Measurements from ENCODE around the gene IGSF21.

Gene IGSF21

DNA sequence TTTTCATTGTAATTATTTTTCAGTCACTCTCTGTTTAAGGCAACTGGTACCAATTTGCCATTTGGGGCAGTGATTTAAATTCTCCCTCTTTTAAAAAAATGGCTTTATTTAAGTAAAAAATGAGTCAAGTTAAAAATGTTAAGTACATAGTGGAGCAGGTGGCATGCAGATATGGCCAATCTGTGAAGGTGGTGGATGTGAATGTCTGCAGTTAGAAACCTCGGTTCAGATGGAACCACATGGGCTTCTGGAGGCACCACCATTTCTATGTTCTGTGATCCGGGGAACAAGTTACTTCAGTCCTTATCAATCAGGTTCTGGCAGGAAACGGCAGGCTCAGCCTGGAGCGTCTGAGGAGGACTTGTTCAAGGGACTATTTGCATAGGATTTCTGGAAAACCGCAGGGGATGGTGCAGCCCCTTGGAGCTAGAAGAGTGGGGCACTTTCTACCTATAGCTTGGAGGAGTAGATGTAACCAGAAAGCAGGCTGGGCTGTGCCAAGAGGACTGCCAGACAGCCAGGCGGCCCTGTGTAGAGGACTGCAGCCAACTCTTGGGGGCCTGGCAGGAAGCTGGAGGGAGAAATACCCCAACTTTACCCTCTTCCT is 12.3 kb downstream of the IGSF21 start:
- TF ChIP-seq EGR1 (IDR thresholded peaks at IDR 0.05) (no peak), TCF12 (IDR thresholded peaks at IDR 0.05; ENCODE audit: low read depth) (no peak), EP300 (IDR thresholded peaks at IDR 0.05; ENCODE audit: borderline replicate concordance) (no peak), TAF1 (IDR thresholded peaks at IDR 0.05; ENCODE audit: low read depth) (no peak), REST (IDR thresholded peaks at IDR 0.05; ENCODE audit: low read depth) (no peak), YY1 (IDR thresholded peaks at IDR 0.05; ENCODE audit: low read depth) (no peak), USF1 (IDR thresholded peaks at IDR 0.05) (no peak), TEAD4 (IDR thresholded peaks at IDR 0.05) (no peak), NFIC (IDR thresholded peaks at IDR 0.05) (no peak)
- TF ChIP-seq, protein P1, sequence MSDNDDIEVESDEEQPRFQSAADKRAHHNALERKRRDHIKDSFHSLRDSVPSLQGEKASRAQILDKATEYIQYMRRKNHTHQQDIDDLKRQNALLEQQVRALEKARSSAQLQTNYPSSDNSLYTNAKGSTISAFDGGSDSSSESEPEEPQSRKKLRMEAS (IDR thresholded peaks at IDR 0.05): no peak

- no peak for TF ChIP-seq FOXM1 (IDR thresholded peaks at IDR 0.05; ENCODE audit: borderline replicate concordance, low read depth)
- TF ChIP-seq EP300 (IDR thresholded peaks at IDR 0.05; ENCODE audit: borderline replicate concordance): no peak
- TF ChIP-seq EGR1 (IDR thresholded peaks at IDR 0.05): no peak
- no peak for TF ChIP-seq RAD21 (IDR thresholded peaks at IDR 0.05; ENCODE audit: low read depth)
- no peak for TF ChIP-seq YY1 (IDR thresholded peaks at IDR 0.05; ENCODE audit: low read depth)
- TF ChIP-seq CEBPB (IDR thresholded peaks at IDR 0.05): no peak
- no peak for TF ChIP-seq REST (IDR thresholded peaks at IDR 0.05; ENCODE audit: low read depth)
- TF ChIP-seq TCF12 (IDR thresholded peaks at IDR 0.05; ENCODE audit: low read depth): no peak
- TF ChIP-seq CREB1 (IDR thresholded peaks at IDR 0.05; ENCODE audit: low read depth): no peak
- TF ChIP-seq ZBTB7A (IDR thresholded peaks at IDR 0.05; ENCODE audit: low read depth): no peak
- no peak for TF ChIP-seq TEAD4 (IDR thresholded peaks at IDR 0.05)
- TF ChIP-seq, protein P1 (IDR thresholded peaks at IDR 0.05): no peak
- TF ChIP-seq NFIC (IDR thresholded peaks at IDR 0.05): no peak
- no peak for TF ChIP-seq USF1 (IDR thresholded peaks at IDR 0.05)
- TF ChIP-seq TAF1 (IDR thresholded peaks at IDR 0.05; ENCODE audit: low read depth): no peak
Measured at GRCh38 chr1:18120638-18121037, 13.0 kb downstream of the IGSF21 start.

- no peak for TF ChIP-seq EP300 (IDR thresholded peaks at IDR 0.05; ENCODE audit: borderline replicate concordance)
- TF ChIP-seq TEAD4 (IDR thresholded peaks at IDR 0.05): no peak
Measured at GRCh38 chr1:18121072-18121820, 13.6 kb downstream of the IGSF21 start.

DNA sequence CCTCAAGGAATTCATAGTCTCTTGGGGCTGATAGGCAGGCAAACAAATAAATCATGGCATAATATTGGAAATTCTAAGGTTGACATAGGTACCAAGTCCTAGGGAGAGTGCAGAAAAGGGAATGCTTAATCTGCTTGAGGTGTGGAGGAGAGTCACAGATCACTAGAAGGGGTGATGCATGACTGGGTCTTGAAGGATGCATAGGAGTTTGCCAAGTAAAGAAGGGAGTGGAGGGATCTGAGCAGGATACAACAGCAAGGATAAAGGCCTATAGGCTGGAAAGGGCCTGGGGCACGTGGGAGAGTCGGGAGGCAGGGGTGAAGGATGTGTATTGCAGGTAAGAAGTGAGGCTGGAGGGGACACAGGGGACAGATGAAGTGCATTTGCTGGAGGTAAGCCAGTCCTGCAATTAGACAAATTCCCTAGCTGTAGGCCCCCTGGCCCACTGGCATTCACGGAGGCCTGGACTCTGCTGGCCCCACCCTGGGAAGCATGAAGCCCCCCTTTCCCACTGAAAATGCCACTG is 15.9 kb downstream of the IGSF21 start:
- no peak for TF ChIP-seq CREB1 (IDR thresholded peaks at IDR 0.05; ENCODE audit: low read depth)

DNA sequence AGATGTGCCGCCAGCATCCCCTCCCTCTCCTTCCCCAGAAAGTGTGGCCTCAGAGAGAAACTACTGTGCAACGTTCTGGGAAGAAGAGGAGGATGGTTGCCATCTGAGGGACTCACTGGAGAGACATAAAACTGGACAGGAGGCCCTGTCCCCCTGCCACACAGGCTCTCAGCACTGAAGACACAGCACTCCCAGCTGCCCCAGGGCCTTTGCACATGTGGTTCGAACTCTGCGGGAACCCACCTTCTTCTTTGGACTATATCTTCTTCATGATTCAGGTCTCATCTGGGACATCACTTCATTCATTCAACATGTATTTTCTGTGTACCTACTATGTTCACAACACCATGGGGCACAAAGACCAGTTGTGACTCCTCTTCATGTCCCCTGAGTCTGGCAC is 17.4 kb downstream of the IGSF21 start:
- TF ChIP-seq EGR1 (IDR thresholded peaks at IDR 0.05): no peak
- TF ChIP-seq YY1 (IDR thresholded peaks at IDR 0.05; ENCODE audit: low read depth): no peak
- no peak for TF ChIP-seq TEAD4 (IDR thresholded peaks at IDR 0.05)

GRCh38 chr1:18126616-18127015 is 19.0 kb downstream of the IGSF21 start:
- no peak for TF ChIP-seq CEBPB (IDR thresholded peaks at IDR 0.05)
- no peak for TF ChIP-seq REST (IDR thresholded peaks at IDR 0.05; ENCODE audit: low read depth)
- no peak for TF ChIP-seq NFIC (IDR thresholded peaks at IDR 0.05)
- no peak for TF ChIP-seq CREB1 (IDR thresholded peaks at IDR 0.05; ENCODE audit: low read depth)
- no peak for TF ChIP-seq YY1 (IDR thresholded peaks at IDR 0.05; ENCODE audit: low read depth)
- TF ChIP-seq, protein P1 (IDR thresholded peaks at IDR 0.05): no peak
- TF ChIP-seq EP300 (IDR thresholded peaks at IDR 0.05; ENCODE audit: borderline replicate concordance): no peak
- TF ChIP-seq EGR1 (IDR thresholded peaks at IDR 0.05): no peak
- no peak for TF ChIP-seq RAD21 (IDR thresholded peaks at IDR 0.05; ENCODE audit: low read depth)
- no peak for TF ChIP-seq ZBTB7A (IDR thresholded peaks at IDR 0.05; ENCODE audit: low read depth)
- no peak for TF ChIP-seq TEAD4 (IDR thresholded peaks at IDR 0.05)
- no peak for TF ChIP-seq TCF12 (IDR thresholded peaks at IDR 0.05; ENCODE audit: low read depth)
- TF ChIP-seq USF1 (IDR thresholded peaks at IDR 0.05): no peak
- TF ChIP-seq FOXM1 (IDR thresholded peaks at IDR 0.05; ENCODE audit: borderline replicate concordance, low read depth): no peak
- no peak for TF ChIP-seq TAF1 (IDR thresholded peaks at IDR 0.05; ENCODE audit: low read depth)

Data from Ishikawa (cell line).